ENCODE measurements around the gene ZBTB1.

ZBTB1 gene

DNA sequence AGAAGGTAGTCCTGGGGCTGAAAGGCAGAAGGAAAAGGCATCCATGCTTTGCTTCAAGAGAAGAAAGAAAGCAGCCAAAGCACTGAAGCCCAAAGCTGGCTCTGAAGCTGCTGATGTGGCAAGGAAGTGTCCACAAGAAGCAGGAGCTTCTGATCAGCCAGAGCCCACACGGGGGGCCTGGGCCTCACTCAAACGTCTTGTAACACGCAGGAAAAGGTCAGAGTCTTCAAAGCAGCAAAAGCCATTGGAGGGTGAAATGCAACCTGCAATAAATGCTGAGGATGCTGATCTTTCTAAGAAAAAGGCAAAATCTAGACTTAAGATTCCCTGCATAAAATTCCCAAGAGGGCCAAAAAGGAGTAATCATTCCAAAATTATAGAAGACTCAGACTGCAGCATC is 36.1 kb upstream of the ZBTB1 start:
- Histone ChIP-seq H4K8ac (ENCODE audit: low read depth, low read length) (no peak overlapping the region), H3K27me3 (ENCODE audit: insufficient read depth, low read length, poor library complexity) (no peaks in the 10 kb centered on the region), H3K4me1 (ENCODE audit: control insufficient read depth, low read depth, low read length) (no peaks in the 10 kb centered on the region), H3K36me3 (ENCODE audit: control insufficient read depth, insufficient read depth, low read length) (no peaks in the 10 kb centered on the region), H3K23ac (ENCODE audit: low read length) (no peak overlapping the region), H2BK5ac (ENCODE audit: low read length) (no peak overlapping the region), H2AK5ac (ENCODE audit: low read length) (no peak overlapping the region), H3K4ac (ENCODE audit: low read depth, low read length) (no peak overlapping the region), H3K79me2 (ENCODE audit: control insufficient read depth, insufficient read depth, low read length) (no peaks in the 10 kb centered on the region), H3K27ac (ENCODE audit: low read depth, low read length) (no peak overlapping the region), H3K56ac (ENCODE audit: low read length) (no peak overlapping the region), H2BK120ac (ENCODE audit: low read depth, low read length) (no peak overlapping the region), H4K5ac (ENCODE audit: low read length) (no peak overlapping the region), H2BK15ac (replicated peaks; ENCODE audit: low read depth) (no peak overlapping the region), H3K79me1 (ENCODE audit: low read length) (no peaks in the 10 kb centered on the region), H3K9ac (ENCODE audit: low read length) (no peak overlapping the region), H3K18ac (ENCODE audit: low read length) (no peak overlapping the region), H3K4me2 (ENCODE audit: low read length) (no peak overlapping the region), H3K4me3 (ENCODE audit: low read length) (no peak overlapping the region)
- WGBS (ENCODE audit: extremely low coverage, insufficient coverage, low lambda C conversion rate): no CpG with 5 or more reads among the region's 3 CpGs
- no peak for DNase-seq

DNA sequence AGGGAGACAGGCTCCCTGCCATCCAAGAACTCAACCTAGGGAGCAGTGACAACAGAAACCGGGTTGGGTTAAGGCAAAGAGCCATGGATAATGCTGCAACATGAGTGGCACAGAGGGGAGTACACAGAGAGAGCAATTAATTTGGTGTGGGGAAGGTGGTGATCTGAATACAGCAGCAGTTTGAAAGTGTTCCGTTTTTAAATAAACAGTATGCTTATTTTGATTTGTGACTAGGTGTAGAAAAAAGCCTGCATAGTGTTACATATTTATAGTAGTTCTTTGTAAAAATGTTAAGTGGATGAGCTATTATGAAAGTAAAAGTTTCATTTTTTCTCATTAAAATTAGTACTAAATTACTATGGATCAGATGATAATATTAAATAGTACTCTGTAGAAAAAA is 30.5 kb upstream of the ZBTB1 start:
- Histone ChIP-seq H3K4me3 (ENCODE audit: low read length) (no peak overlapping the region), H3K56ac (ENCODE audit: low read length) (no peak overlapping the region), H2AK5ac (ENCODE audit: low read length) (no peak overlapping the region), H3K18ac (ENCODE audit: low read length) (no peak overlapping the region), H3K36me3 (ENCODE audit: control insufficient read depth, insufficient read depth, low read length) (no peaks in the 10 kb centered on the region), H3K4ac (ENCODE audit: low read depth, low read length) (no peak overlapping the region), H3K27ac (ENCODE audit: low read depth, low read length) (no peak overlapping the region), H3K79me1 (ENCODE audit: low read length) (no peaks in the 10 kb centered on the region), H2BK120ac (ENCODE audit: low read depth, low read length) (no peak overlapping the region), H4K5ac (ENCODE audit: low read length) (no peak overlapping the region), H2BK5ac (ENCODE audit: low read length) (no peak overlapping the region), H3K23ac (ENCODE audit: low read length) (no peak overlapping the region), H4K8ac (ENCODE audit: low read depth, low read length) (no peak overlapping the region), H3K4me1 (ENCODE audit: control insufficient read depth, low read depth, low read length) (no peaks in the 10 kb centered on the region), H3K79me2 (ENCODE audit: control insufficient read depth, insufficient read depth, low read length) (no peaks in the 10 kb centered on the region), H3K9ac (ENCODE audit: low read length) (no peak overlapping the region), H3K4me2 (ENCODE audit: low read length) (no peak overlapping the region), H2BK15ac (replicated peaks; ENCODE audit: low read depth) (no peak overlapping the region), H3K27me3 (ENCODE audit: insufficient read depth, low read length, poor library complexity) (no peaks in the 10 kb centered on the region)
- WGBS (ENCODE audit: extremely low coverage, insufficient coverage, low lambda C conversion rate): no CpG with 5 or more reads among the region's 2 CpGs
- no peak for DNase-seq

DNA sequence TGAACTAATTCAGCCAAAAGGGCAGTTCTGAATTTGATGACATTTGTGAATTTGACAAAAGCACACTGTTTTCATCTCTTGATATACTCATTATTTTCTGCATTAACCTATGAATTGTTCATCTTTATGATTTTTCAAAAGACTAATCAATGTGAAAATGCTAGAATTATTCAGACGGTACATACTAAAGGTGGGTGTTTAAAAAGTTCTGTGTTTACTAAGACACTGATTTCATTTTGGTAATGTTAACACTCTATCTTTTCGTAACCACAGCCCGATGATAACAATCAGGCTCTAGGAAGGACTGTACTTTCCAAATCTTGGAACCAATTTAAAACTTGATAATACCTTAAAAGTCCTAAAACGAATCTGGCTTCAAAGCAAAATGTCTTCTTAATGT is 29.9 kb upstream of the ZBTB1 start:
- Histone ChIP-seq H3K27me3 (ENCODE audit: insufficient read depth, low read length, poor library complexity) (no peaks in the 10 kb centered on the region), H2BK120ac (ENCODE audit: low read depth, low read length) (no peak overlapping the region), H2BK5ac (ENCODE audit: low read length) (no peak overlapping the region), H2AK5ac (ENCODE audit: low read length) (no peak overlapping the region), H3K79me2 (ENCODE audit: control insufficient read depth, insufficient read depth, low read length) (no peaks in the 10 kb centered on the region), H3K4me1 (ENCODE audit: control insufficient read depth, low read depth, low read length) (no peaks in the 10 kb centered on the region), H3K4ac (ENCODE audit: low read depth, low read length) (no peak overlapping the region), H3K56ac (ENCODE audit: low read length) (no peak overlapping the region), H3K18ac (ENCODE audit: low read length) (no peak overlapping the region), H3K27ac (ENCODE audit: low read depth, low read length) (no peak overlapping the region), H4K8ac (ENCODE audit: low read depth, low read length) (no peak overlapping the region), H3K36me3 (ENCODE audit: control insufficient read depth, insufficient read depth, low read length) (no peaks in the 10 kb centered on the region), H2BK15ac (replicated peaks; ENCODE audit: low read depth) (no peak overlapping the region), H3K79me1 (ENCODE audit: low read length) (no peaks in the 10 kb centered on the region), H3K4me2 (ENCODE audit: low read length) (no peak overlapping the region), H3K23ac (ENCODE audit: low read length) (no peak overlapping the region), H4K5ac (ENCODE audit: low read length) (no peak overlapping the region), H3K4me3 (ENCODE audit: low read length) (no peak overlapping the region), H3K9ac (ENCODE audit: low read length) (no peak overlapping the region)
- DNase-seq: no peak
- no CpG with 5 or more reads among the region's 4 CpGs for WGBS (ENCODE audit: extremely low coverage, insufficient coverage, low lambda C conversion rate)

DNA sequence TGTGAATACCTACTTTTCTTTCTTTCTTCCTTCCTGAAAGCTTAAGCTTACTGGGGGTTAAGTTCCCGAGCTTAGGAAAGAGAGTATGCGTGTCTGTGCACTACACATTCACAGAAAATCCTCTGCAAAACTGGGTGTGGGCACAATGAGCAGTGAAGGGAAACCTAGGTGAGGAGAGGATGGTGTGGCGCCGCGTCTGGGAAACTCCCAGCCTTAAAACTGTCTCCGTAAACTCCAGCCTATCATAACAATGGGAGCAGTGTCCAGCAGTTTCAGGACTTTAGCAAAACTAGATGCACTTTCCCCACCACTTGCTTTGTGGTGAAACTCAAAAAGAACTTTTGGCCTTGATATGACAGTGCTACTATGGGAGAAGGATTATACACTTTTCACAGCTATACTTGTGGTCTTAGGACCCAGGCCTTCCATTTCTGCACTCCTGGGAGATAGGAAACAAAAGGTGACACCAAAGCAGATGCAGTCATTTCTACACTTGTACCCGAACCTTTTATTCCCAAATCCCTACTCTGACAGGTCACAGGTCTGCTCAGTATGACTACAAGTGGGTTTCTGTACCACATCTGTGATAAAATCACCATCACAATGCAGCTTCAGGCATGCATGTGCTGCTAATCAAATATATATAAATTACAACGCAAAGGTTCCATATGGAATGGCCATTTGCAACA is 28.8 kb upstream of the ZBTB1 start:
- Histone ChIP-seq H3K56ac (ENCODE audit: low read length) (no peak overlapping the region), H2BK5ac (ENCODE audit: low read length) (no peak overlapping the region), H2AK5ac (ENCODE audit: low read length) (no peak overlapping the region), H3K79me1 (ENCODE audit: low read length) (no peaks in the 10 kb centered on the region), H2BK120ac (ENCODE audit: low read depth, low read length) (no peak overlapping the region), H3K79me2 (ENCODE audit: control insufficient read depth, insufficient read depth, low read length) (no peaks in the 10 kb centered on the region), H2BK15ac (replicated peaks; ENCODE audit: low read depth) (no peak overlapping the region), H3K27me3 (ENCODE audit: insufficient read depth, low read length, poor library complexity) (no peaks in the 10 kb centered on the region), H3K4ac (ENCODE audit: low read depth, low read length) (no peak overlapping the region), H3K4me3 (ENCODE audit: low read length) (no peak overlapping the region), H3K18ac (ENCODE audit: low read length) (no peak overlapping the region), H3K9ac (ENCODE audit: low read length) (no peak overlapping the region), H3K27ac (ENCODE audit: low read depth, low read length) (no peak overlapping the region), H3K4me2 (ENCODE audit: low read length) (no peak overlapping the region), H4K5ac (ENCODE audit: low read length) (no peak overlapping the region), H3K4me1 (ENCODE audit: control insufficient read depth, low read depth, low read length) (no peaks in the 10 kb centered on the region), H4K8ac (ENCODE audit: low read depth, low read length) (no peak overlapping the region), H3K36me3 (ENCODE audit: control insufficient read depth, insufficient read depth, low read length) (no peaks in the 10 kb centered on the region), H3K23ac (ENCODE audit: low read length) (no peak overlapping the region)
- WGBS (ENCODE audit: extremely low coverage, insufficient coverage, low lambda C conversion rate): no CpG with 5 or more reads among the region's 8 CpGs
- no peak for DNase-seq

DNA sequence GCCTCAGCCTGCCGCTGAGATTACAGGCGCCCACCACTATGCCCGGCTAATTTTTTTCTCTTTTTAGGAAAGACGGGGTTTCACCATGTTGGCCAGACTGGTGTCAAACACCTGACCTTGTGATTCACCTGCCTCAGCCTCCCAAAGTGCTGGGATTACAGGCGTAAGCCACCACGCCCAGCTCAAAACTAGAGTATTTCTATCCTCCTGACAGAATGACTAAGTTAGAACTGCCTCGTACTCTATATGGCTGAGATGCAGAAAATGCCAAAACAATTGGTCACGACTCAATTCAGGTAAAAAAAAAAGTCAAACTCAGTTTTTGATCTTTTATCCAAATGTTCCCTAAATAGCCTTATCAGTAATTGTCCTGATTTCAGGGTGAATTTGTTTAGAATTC is 28.1 kb upstream of the ZBTB1 start:
- Histone ChIP-seq H3K18ac (ENCODE audit: low read length) (no peak overlapping the region), H3K79me1 (ENCODE audit: low read length) (no peaks in the 10 kb centered on the region), H3K4me2 (ENCODE audit: low read length) (no peak overlapping the region), H3K36me3 (ENCODE audit: control insufficient read depth, insufficient read depth, low read length) (no peaks in the 10 kb centered on the region), H2BK120ac (ENCODE audit: low read depth, low read length) (no peak overlapping the region), H3K9ac (ENCODE audit: low read length) (no peak overlapping the region), H3K56ac (ENCODE audit: low read length) (no peak overlapping the region), H2AK5ac (ENCODE audit: low read length) (no peak overlapping the region), H3K4me1 (ENCODE audit: control insufficient read depth, low read depth, low read length) (no peaks in the 10 kb centered on the region), H2BK5ac (ENCODE audit: low read length) (no peak overlapping the region), H3K79me2 (ENCODE audit: control insufficient read depth, insufficient read depth, low read length) (no peaks in the 10 kb centered on the region), H3K4ac (ENCODE audit: low read depth, low read length) (no peak overlapping the region), H3K23ac (ENCODE audit: low read length) (no peak overlapping the region), H4K8ac (ENCODE audit: low read depth, low read length) (no peak overlapping the region), H3K4me3 (ENCODE audit: low read length) (no peak overlapping the region), H2BK15ac (replicated peaks; ENCODE audit: low read depth) (no peak overlapping the region), H3K27me3 (ENCODE audit: insufficient read depth, low read length, poor library complexity) (no peaks in the 10 kb centered on the region), H3K27ac (ENCODE audit: low read depth, low read length) (no peak overlapping the region), H4K5ac (ENCODE audit: low read length) (no peak overlapping the region)
- no CpG with 5 or more reads among the region's 8 CpGs for WGBS (ENCODE audit: extremely low coverage, insufficient coverage, low lambda C conversion rate)
- DNase-seq: no peak

DNA sequence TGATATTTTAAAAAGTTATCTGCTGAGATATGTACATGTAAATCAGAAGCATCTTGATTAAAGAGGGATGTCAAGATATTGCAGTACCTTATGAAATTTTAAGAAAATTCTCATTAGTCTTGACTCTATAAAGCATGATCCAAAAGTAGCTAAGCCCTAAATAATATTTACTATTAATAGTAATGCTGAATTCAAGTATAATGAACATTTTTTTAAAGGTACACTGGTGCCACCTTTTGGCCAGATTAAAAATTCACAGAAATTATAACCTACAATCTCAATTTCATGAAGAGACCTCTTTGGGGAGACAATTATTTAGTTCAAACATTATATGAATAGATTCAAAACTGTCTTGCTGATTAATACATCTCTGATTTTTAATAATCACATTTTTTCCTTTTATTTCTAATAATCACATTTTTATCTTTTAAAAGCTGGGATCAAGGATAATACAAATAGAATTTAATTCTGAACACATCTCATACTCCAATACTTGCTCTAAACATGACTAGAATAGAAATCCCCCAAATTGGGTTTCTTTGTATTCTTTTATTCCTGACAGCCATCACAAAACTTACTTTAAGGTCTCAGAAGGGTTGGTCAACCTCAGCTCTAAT is 25.8 kb upstream of the ZBTB1 start:
- Histone ChIP-seq H3K4me2 (ENCODE audit: low read length) (no peak overlapping the region), H2BK120ac (ENCODE audit: low read depth, low read length) (no peak overlapping the region), H3K27me3 (ENCODE audit: insufficient read depth, low read length, poor library complexity) (no peaks in the 10 kb centered on the region), H3K23ac (ENCODE audit: low read length) (no peak overlapping the region), H3K36me3 (ENCODE audit: control insufficient read depth, insufficient read depth, low read length) (no peaks in the 10 kb centered on the region), H2BK5ac (ENCODE audit: low read length) (no peak overlapping the region), H3K9ac (ENCODE audit: low read length) (no peak overlapping the region), H3K4me3 (ENCODE audit: low read length) (no peak overlapping the region), H2BK15ac (replicated peaks; ENCODE audit: low read depth) (no peak overlapping the region), H3K79me2 (ENCODE audit: control insufficient read depth, insufficient read depth, low read length) (no peaks in the 10 kb centered on the region), H3K27ac (ENCODE audit: low read depth, low read length) (no peak overlapping the region), H3K79me1 (ENCODE audit: low read length) (no peaks in the 10 kb centered on the region), H3K18ac (ENCODE audit: low read length) (no peak overlapping the region), H3K4ac (ENCODE audit: low read depth, low read length) (no peak overlapping the region), H4K8ac (ENCODE audit: low read depth, low read length) (no peak overlapping the region), H4K5ac (ENCODE audit: low read length) (no peak overlapping the region), H3K4me1 (ENCODE audit: control insufficient read depth, low read depth, low read length) (no peaks in the 10 kb centered on the region), H3K56ac (ENCODE audit: low read length) (no peak overlapping the region), H2AK5ac (ENCODE audit: low read length) (no peak overlapping the region)
- DNase-seq: no peak
